GM19025 (cell line): ENCODE data around the gene DNAJC17.

Experiments used
- ATAC-seq: cut with Tn5 transposase; IDR thresholded peaks from one replicate; pipeline ENCODE4 v1.9.1; 2021; ENCODE audit warnings: mild to moderate bottlenecking, low read depth, moderate library complexity; ENCODE audit not compliant: unreplicated experiment

DNAJC17 gene

GRCh38 chr15:40807028-40807887 lies at the start of gene DNAJC17, which contains the start of gene ZFYVE19:
Gene DNAJC17, minus strand, starts transcription at chr15:40807473. Its CDS starts 27 bp downstream, at chr15:40807446.
Gene ZFYVE19, plus strand, starts transcription at chr15:40807089. Its CDS starts 501 bp downstream, at chr15:40807590.
- ATAC-seq, result peak; percentile 90

GRCh38 chr15:40856746-40857145 lies 49.5 kb upstream of the DNAJC17 start:
- ATAC-seq, result no peak

DNA sequence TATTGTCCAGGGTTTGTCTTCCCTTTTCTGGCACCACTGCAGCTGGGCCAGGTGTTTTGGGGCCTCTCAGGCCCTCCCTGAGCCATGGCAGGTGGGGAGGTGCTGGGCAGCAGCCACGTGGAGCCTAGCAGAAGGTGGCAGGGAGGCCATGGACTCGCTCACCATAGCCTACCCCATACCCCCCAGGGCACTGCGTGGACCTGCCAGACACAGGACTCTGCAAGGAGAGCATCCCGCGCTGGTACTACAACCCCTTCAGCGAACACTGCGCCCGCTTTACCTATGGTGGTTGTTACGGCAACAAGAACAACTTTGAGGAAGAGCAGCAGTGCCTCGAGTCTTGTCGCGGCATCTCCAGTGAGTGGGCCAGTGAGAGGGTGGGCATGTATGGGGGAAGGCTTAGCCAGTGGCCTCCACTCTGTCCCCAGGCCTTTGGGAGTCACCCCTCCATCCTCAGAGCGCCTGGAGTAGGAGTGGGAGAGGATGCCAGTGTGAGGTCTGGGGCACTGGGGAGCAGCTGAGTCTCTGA lies 48.5 kb upstream of the DNAJC17 start:
- ATAC-seq, result no peak

- no peak for ATAC-seq
Measured at GRCh38 chr15:40854161-40854560, 46.9 kb upstream of the DNAJC17 start.

DNA sequence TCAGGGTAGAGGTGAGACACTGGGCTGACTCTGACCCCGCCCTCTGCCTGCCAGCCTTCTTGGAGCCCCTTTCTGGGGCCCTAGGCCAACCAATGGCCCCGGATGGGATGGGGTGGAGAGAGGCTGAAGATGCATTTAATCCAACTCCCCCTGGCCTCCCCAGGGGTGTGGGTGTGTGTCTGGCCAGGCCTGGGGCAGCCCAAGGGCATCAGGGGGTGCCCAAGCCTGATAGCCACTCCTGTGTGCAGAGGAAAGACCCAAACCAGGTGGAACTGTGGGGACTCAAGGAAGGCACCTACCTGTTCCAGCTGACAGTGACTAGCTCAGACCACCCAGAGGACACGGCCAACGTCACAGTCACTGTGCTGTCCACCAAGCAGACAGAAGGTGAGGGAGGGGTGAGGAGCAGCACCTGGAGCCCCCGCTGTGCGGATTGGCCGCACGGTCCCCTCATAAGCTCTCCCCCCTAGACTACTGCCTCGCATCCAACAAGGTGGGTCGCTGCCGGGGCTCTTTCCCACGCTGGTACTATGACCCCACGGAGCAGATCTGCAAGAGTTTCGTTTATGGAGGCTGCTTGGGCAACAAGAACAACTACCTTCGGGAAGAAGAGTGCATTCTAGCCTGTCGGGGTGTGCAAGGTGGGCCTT lies 46.1 kb upstream of the DNAJC17 start:
- no peak for ATAC-seq

DNA sequence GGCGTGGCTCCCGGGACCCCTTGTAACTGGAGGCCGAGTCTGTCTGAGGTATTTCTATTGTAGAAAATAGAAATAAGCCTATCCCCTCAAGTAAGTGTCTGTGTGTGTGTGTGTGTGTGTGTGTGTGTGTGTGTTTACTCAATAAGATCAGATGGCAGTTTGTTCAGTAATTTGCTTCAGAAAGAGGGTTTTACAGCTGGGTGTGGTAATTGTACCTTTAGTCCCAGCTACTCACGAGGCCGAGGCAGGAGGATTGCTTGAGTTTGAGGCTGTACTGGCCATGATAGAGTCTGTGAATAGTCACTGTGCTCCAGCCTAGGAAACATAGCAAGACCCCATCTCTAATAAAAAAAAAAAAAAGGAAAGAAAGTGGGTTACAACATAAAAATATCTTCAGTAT lies 45.3 kb upstream of the DNAJC17 start:
- ATAC-seq, result no peak

- ATAC-seq, result no peak
Measured at GRCh38 chr15:40850576-40851112, 43.4 kb upstream of the DNAJC17 start.

GRCh38 chr15:40847223-40847961 lies 40.1 kb upstream of the DNAJC17 start:
- ATAC-seq, result no peak

DNA sequence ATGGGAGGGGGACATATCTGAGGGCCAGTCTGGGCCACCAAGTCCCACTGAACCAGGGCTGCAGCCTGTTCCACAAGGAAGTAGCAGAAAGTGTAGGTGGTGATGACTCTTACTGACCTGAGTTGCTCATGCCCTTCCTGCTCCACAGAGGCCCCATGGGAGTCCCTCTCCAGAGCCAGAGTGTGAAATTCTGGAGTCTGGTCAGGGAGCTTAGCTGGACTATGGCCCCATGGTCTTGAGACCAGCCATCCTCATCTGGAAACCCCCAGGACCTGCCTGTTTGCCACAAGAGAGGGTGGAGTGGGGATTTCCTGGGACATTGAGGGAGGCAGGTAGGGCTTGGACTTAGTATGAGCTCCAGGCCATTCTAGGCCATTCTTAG lies 39.6 kb upstream of the DNAJC17 start:
- ATAC-seq, result no peak

GRCh38 chr15:40845511-40846284 lies 38.4 kb upstream of the DNAJC17 start:
- ATAC-seq, result no peak

DNA sequence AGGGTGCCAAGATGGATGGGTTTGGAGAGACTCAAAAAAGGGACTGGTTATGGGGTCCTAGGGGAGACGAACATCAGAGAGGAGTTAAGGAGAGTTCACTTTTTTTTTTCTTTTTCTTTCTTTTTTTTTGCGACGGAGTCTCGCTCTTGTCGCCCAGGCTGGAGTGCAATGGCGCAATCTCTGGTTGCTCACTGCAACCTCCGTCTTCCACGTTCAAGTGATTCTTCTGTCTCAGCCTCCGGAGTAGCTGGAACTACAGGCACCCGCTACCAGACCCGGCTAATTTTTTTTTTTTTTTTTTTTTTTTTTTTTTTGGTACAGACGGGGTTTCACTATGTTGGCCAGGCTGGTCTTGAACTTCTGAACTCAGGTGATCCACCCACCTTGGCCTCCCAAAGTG lies 37.8 kb upstream of the DNAJC17 start:
- no peak for ATAC-seq

DNA sequence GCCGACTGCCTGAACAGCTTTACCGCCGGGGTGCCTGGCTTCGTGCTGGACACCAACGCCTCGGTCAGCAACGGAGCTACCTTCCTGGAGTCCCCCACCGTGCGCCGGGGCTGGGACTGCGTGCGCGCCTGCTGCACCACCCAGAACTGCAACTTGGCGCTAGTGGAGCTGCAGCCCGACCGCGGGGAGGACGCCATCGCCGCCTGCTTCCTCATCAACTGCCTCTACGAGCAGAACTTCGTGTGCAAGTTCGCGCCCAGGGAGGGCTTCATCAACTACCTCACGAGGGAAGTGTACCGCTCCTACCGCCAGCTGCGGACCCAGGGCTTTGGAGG lies 37.4 kb upstream of the DNAJC17 start:
- no peak for ATAC-seq

DNA sequence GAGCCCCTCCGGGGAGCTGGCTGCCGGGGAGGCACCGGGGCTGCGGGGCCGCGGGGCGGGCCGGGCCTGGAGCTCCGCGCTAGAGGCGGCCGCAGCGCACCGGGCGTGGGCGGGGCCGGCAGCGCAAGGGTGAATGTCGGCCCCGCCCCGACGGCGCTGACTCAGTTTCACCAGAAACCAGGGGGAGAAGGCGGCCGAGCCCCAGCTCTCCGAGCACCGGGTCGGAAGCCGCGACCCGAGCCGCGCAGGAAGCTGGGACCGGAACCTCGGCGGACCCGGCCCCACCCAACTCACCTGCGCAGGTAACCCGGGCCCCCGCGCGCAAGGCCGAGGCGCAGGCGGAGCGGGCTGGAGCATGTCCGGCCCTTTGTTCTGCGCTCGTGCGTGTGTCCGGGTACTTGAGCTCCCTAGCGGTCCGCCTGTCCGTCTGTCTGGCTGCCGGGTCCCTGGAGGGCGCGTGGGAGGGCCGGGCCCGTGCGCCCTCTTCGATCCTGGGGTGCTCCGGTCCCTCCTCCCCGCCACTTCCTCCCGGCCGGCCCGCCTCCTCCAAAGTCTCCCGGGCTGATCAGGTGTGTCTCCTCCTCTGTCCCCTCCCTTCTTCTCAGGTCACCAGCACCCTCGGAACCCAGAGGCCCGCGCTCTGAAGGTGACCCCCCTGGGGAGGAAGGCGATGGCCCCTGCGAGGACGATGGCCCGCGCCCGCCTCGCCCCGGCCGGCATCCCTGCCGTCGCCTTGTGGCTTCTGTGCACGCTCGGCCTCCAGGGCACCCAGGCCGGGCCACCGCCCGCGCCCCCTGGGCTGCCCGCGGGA lies 36.8 kb upstream of the DNAJC17 start, which contains the start of gene SPINT1:
SPINT1 (plus strand) TSS at position 164 of the 811 bp plus-strand sequence; CDS start at position 671, 507 bp downstream.
- ATAC-seq, result no peak

DNA sequence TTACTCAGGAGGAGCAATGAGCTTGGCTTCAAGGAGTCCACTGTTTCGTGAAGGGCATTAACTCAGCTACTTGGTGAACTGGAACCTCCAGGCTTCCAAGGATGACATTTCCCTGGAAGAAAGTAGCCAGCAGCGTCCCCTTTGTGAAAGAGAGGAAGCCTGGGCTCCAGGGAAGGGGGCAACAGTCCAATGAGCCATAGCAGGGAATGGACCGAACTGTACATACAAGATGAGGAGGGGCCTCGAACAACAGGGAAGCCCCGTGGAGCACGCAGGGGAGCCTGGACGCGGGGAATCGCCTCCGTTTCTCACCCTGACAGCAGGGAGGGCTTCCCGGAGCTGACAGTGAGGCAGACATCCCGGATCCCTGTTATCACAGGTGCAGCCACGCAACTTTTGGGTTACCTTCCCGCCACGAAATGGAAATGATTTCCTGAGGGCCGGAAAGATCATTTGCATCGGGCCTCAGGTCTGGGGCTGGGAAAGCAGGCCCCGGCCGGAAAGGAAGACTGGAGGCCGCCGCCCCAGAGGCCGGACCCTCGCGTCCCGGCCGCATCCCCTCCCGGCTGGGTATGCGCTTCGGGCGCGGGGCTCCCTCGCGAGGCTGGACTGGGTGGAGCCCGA lies 36.1 kb upstream of the DNAJC17 start:
- no peak for ATAC-seq

DNA sequence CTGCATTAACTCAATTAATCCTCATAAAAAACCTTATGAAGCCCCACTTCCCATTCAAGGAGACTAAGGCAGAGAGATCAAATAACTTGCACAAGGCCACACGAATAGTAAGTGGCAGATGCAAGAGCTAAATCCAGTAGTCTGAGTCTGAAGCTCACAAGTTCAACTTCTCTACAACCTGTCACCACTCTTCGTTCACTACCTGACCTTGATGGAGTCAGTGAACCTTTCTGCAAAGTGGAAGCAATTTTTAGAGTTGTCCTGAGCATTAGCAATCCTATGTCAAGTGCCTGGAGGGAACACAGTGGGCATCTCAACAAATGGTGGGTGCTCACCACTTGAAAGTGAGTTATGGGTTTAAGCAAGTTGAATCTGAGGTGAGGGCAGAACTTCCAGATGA lies 34.5 kb upstream of the DNAJC17 start:
- no peak for ATAC-seq

DNA sequence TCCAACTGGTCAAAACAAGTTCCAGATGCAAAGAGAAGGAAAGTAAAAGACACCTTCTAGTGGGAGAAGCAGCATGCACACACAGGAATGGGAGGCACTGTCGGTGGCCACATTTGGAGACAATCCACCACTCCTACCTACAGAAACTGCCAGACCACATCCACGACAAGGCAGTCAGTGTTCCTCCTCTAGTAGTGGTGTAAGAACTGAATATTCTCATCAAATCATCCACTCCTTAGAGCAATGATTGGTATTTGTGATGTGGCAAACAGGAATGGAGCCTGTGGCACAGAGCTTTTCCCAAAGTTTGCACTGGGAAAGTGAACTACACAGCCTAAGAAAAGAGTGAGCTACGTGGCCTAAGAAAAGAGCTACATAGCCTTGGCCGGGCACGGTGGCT lies 31.5 kb upstream of the DNAJC17 start:
- ATAC-seq, result no peak

DNA sequence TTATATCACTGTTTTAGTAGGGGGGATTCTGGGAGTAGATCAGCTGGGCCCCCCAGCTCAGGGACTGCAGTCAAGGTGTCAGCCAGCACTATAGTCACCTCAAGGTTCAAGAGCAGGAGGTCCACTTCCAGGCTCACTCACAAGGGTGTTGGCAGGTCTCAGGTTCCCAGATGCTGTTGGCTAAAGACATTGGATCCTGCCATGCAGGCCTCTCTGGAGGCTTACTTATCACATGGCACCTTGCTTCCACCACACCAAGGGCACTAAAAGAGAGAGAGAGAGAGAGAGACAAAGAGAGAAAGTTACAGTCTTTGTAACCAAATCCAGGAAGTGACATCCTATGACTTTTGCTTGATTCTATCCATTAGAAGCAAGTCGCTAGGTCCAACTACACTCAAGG lies 28.7 kb upstream of the DNAJC17 start:
- no peak for ATAC-seq

DNA sequence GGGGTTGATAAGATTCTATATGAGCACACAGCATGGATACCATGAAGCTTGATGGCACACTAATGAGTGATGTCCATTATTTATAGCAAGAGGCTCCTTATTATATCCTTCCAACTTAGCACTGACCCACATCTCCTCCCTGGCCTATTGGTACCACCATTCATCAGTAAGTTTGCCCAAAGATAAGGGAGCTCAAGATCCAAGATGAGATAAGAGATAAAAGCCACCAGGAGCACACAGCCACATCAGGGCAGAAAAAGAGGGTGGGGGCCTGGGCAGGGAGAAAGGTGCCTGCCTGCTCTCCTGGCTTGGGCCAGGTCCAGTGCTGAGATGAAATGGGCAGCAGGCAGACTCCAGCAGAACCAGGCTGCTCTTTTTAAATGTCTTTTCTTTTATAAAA lies 25.6 kb upstream of the DNAJC17 start:
- ATAC-seq, result no peak

DNA sequence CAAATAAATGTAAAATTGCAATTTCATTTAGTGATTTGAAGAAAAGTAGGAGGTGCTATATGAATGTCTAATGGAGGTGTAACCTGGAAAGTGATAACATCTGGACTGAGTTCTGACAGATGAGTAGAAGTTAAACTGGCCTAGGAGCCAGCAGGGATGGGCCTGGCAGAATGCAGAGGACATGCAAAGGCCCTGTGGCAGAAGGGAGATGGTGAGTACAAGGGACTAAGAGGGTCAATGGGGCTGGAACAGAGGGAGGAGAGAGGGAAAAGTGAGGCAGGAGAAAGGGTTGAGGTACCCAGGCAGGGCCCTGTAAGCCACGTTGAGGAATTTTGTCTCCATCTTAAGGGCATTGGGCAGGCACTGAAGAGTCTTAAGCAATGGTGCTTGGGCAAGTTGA lies 24.6 kb upstream of the DNAJC17 start:
- ATAC-seq, result no peak
